ENCODE measurements around the gene ERC1.
"Not testable (repeated sequence)": the region's sequence is repeated elsewhere in the genome, so short reads cannot be mapped to it uniquely, and the experiment has no call there.

Gene ERC1

GRCh38 chr12:1080520-1081223 is 89.6 kb downstream of the ERC1 start:
- DNase-seq = no peak

DNA sequence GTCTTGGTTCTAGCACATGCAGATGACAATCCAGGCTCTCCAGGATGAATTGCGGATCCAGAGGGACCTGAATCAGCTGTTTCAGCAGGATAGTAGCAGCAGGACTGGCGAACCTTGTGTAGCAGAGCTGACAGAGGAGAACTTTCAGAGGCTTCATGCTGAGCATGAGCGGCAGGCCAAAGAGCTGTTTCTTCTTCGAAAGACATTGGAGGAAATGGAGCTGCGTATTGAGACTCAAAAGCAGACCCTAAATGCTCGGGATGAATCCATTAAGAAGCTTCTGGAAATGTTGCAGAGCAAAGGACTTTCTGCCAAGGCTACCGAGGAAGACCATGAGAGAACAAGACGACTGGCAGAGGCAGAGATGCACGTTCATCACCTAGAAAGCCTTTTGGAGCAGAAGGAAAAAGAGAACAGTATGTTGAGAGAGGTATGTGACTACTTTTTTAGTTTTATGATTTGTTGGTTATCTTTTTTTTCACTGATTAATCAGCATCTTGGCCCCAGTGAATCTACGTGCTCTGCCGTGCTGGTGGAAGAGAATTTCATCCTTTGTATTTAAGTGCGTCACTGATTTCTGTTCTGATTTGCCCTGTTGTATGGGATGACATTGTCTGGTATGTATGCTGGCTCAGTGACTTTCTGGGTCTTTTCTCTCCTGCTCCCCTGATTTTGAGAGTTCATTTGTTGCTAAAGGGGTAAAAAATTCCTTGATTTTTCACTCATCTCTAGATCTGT is 92.3 kb downstream of the ERC1 start:
- DNase-seq = no peak

DNA sequence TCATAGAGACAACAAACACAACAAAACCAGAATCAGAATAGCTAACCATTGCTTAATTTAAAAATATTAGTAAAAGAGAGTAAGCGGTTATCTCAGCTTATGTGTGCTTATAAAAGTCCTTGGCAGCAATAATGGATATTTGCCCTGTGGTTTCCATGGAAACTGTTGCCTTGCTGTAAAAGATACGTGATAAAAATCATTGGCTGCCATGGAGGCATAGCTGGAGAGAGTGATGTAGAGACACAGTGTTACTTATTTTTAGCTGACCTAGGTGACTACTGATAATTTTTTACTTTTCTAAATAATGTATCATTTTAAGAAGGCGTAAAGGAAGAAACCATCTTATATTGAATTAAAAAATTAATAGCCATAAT is 92.9 kb downstream of the ERC1 start:
- no peak for DNase-seq

DNA sequence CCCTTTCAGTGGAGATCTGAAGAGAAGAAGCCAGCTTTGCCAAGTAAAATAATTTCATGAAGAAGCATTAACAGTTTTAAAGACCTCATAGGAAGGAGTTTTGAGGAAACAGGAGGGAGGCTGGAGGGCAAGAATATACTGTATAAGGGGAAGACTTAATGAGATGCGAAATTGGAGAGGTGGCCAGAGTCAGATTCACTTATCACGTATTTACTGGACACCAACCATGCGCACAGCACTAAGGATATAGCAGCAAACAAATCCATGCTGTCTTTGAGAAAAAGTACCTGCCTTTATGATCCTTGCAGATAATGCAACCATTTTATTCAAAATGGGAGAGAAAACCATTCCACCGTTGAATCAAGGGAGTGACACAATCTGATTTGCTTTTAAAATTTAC is 100.3 kb downstream of the ERC1 start:
- DNase-seq = no peak

DNA sequence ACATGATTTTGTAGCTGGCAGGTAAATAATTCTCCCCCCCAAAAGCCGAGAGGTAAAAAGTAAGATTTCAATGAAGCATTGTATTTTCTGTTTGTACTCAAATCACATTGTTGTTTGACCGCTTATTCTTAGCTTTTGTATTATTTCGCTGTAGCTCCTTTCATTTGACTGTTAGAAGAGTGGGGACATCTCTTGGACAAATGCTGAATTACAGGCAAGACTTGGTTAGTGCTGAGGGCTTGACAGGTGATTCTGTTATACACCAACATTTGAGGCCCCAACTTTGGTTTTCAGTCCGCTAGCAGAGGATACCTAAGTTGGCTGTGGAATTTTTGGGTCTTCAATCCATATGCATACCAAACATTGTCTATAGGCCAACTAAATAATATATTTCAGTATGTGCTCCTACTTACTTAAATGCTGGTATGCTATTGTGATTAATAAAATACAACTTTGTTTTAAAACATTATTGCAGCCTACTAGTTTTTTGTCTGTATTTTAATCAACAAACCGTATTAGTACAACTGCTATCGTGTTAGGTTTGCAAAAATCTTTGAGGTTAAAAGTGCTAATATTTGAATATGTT is 102.2 kb downstream of the ERC1 start:
- DNase-seq = peak in 1 of 2 donors; percentile 40

DNA sequence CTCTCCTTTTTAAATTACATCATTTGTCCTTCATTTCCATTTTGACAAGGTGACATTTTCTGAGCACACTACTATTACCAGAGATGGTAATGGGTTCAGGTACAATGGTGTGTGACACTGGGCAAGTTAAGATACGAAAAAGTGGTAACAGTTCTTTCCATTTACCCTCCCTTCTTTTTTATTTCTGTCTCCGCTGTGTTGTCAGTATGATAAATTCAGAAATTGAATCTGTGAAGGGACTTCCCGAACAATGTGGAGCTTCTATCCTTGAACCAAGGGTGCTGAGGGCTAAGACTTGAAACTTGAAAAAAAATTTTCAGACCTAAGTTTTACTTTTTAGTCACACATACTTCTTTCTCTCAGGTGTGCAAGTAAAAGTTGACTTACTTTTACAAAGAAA is 103.7 kb downstream of the ERC1 start:
- no peak for DNase-seq

- no peak for DNase-seq
Measured at GRCh38 chr12:1099158-1099557, 108.1 kb downstream of the ERC1 start.

- DNase-seq = not testable (repeated sequence)
Measured at GRCh38 chr12:1099618-1100017, 108.6 kb downstream of the ERC1 start.

- DNase-seq = no peak
Measured at GRCh38 chr12:1102115-1102514, 111.1 kb downstream of the ERC1 start.

- DNase-seq = no peak
Measured at GRCh38 chr12:1102791-1103450, 111.9 kb downstream of the ERC1 start.

DNA sequence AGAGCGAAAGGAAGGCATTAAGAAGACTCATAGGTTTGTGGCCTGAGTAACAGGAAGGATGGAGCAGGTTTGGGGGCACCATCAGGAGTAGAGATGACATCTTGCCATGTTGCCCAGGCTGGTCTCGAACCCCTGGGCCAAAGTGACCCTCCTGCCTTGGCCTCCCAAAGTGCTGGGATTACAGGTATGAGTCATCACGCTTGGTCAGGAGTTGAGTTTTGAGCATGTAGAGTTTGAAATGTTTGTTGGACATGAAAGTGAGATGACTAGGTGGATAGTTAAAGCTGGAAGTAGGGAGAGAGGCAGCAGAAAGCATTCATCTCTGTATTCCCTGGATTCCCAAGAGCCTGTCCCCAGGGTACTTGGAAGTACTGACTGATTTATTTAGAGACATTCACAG is 112.6 kb downstream of the ERC1 start:
- DNase-seq = no peak

DNA sequence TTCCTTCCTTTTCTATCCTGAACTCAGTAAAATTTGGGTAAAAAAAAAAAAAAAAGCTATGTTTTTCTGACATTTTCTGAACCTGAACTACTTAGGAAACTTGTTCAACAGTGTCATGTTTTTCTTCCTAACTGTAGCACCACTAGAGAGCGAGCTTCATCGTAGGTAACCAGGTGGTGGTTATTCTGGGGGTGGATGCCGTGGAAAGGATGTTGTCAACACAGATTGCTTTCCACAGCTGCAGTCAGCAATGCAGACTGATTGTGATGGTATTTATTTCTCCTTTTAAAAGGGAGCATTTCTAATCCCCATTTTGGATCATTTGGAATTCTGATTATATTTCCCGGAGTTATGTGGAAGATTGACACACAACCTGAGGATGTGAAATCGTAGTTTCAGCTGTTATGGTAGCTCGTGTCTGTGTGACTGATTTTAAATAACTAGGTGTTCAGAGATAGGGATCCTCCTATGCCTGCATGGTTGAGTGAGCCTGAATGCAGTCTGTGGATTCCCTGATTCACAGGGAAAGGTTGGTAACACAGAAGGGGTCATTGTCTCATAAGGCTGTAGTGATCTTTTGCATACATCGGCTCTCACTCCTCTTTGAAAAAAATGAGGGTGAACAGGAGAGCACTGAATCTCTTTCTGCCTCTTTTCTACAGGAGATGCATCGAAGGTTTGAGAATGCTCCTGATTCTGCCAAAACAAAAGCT is 113.2 kb downstream of the ERC1 start:
- peak in 1 of 2 donors; percentile 19 for DNase-seq

GRCh38 chr12:1107669-1108068 is 116.6 kb downstream of the ERC1 start:
- DNase-seq = no peak

DNA sequence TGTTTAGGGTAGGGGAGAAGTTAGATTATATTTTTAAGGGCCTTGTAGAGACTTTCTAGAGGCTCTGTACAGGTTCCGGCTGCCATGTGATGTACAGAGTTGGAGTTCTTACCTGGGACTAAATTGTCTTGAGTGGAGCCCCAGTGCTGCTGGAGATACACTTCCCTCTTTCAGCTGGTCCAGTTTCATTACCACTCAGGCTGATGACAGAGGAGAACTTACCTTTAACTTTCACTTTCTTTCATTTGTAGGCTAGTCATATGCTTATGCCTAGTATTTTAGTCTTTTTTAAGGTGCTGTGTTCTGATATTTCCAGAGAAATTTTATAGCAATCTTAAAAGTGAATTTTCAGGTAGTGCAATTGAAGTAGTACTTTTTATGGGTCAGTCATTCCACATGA is 117.3 kb downstream of the ERC1 start:
- no peak for DNase-seq

DNA sequence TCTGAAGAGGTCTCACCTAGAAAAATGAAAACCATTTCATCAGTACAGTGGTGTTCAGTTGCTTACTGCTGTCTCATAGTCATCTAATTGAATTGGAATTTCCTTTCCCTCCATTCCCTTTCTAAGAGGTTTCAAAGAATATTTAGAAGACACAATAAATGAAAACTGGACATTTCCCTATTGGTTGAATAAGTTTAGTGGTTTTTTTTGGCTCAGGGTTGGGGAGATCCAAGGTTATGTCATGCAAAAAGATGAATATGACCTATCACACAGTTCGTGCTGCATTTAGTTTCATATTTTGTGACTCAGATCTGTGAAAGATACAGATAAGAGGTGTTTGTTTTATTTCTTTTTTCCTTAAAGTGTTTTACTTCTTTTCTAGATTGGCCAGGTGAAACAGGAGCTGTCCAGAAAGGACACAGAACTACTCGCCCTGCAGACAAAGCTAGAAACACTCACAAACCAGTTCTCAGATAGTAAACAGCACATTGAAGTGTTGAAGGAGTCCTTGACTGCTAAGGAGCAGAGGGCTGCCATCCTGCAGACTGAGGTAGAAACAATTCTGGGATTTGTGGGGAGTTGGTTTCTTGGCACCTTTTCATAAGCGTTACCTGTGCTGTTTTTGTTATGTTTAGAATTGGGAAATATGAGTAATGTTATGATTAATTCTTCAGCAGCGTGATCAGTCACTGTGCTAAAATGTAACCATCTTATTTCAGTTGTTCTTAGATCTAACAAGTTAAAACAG is 124.6 kb downstream of the ERC1 start:
- DNase-seq = no peak

GRCh38 chr12:1117371-1117770 is 126.3 kb downstream of the ERC1 start:
- no peak for DNase-seq

- peak; percentile 52 to 66 for DNase-seq
Measured at GRCh38 chr12:1117970-1118563, 127.0 kb downstream of the ERC1 start.

DNA sequence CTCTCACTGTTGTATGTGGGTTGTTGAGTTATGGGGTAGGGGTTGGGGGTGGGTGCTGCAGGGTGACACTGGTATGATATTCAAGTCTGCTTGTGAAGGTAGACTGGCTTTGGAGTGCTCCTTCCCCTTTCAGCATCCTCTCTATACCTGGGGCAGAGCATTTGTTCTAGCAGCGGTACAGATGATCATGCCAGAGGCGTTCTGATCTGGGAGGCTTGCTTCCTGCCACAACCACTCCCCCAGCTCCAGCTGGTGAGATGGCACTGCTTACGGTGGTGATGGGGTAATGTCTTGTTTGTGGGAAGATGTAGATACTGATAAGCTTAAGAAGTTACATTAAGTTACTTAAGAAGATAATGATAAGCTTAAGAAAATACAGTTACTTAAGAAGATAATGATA is 131.8 kb downstream of the ERC1 start:
- peak; percentile 14 to 34 for DNase-seq

- DNase-seq = no peak
Measured at GRCh38 chr12:1126091-1126490, 135.1 kb downstream of the ERC1 start.

DNA sequence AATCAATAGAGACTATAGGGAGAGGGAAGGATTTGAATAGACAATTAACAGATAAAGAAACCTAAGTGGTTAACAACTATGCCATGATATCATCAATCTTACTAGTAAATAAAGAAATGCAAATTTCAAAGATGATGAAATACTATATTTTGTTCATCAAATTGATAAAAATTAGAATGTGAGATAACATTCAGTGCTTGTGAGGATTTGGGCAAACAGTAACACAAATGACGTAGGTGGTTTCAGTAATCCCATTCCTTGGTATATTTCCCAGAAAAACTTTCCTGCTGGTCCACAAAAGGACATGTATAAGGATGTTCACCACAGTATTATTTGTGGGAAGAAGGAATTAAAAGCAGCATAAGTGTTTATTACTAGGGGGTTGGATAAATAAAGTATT is 136.0 kb downstream of the ERC1 start:
- DNase-seq = no peak

DNA sequence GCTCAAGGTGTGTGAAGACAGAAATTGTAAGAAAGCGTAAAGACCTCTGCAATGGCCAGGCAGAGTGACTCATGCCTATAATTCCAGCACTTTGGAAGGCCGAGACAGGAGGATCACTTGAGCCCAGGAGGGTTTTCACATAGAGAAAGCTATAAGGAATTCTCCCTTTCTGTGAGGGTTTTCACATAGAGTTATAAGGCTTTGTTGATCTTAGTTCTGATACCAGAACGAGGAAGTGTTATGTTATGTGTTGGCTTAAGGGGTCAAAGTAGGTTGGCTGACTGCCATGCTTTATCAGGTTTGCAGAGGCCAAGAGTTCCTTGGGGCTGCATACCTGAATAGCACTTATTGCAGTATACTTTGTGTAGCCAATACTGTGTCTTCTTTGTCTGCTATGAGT is 139.1 kb downstream of the ERC1 start:
- no peak for DNase-seq

GRCh38 chr12:1130571-1130970 is 139.5 kb downstream of the ERC1 start:
- no peak for DNase-seq

All from activated CD4-positive, alpha-beta T cell treated with anti-CD3 and anti-CD28 coated beads for 4 hours (primary cell).